Pancreas (tissue), 10 donors: ENCODE data around the gene SIAE. TPM values are rescaled to one million over a fixed set of nuclear protein-coding genes. Genes with fewer than 3 reads are reported as not detected.
"Not testable (repeated sequence)": the region's sequence is repeated elsewhere in the genome, so short reads cannot be mapped to it uniquely, and the experiment has no call there.

Experiments
- ATAC-seq, 4 donors: fragments of 200-7000 bp; cut with Tn5 transposase; one replicate each; pipeline versions ENCODE4 v1.8.0 to v1.9.1; 2020; ENCODE audit warnings: mild to moderate bottlenecking in 4 of 4, moderate library complexity in 4 of 4
- DNase-seq, 6 donors: peaks; one replicate each; pipeline ENCODE4 v3.0.0-alpha.2; 2020
- FAIRE-seq: peaks from 2 replicates; lab custom pipeline; 2012; peaks lifted over from hg19 to GRCh38; lab: Jason Lieb, UNC
- H3K27ac ChIP-seq, 4 donors: fragments of 200-600 bp; sonication (generic); 1 replicate in 3 of 4; 2 replicates in 1 of 4; pipeline versions ENCODE4 v1.5.0 to v1.8.0; 2020
- H3K27me3 ChIP-seq, 4 donors: fragments of 200-600 bp; one replicate each; pipeline ENCODE4 v1.8.0; 2021
- H3K36me3 ChIP-seq, 3 donors: fragments of 200-600 bp; sonication (generic) in 1 of 3; one replicate each; pipeline versions ENCODE4 v1.5.0 to v1.8.0; 2020 to 2021
- H3K4me1 ChIP-seq, 3 donors: fragments of 200-600 bp; one replicate each; pipeline ENCODE4 v1.8.0; 2021
- H3K4me3 ChIP-seq, 4 donors: fragments of 200-600 bp; sonication (generic) in 2 of 4; one replicate each; pipeline versions ENCODE4 v1.5.0 to v1.8.0; 2020 to 2021
- H3K9me3 ChIP-seq, 4 donors: fragments of 200-600 bp; one replicate each; pipeline ENCODE4 v1.8.0; 2021
- WGBS, 2 donors: extraction: QIAGEN DNeasy Blood & Tissue Kit; methylation state at CpG; one replicate each; pipeline ENCODE4 v1.1.7; 2013; 5-methylcytosine and 5-hydroxymethylcytosine counted together
- intact Hi-C, 3 donors: fragments of 100-400 bp; cut with DNase I; formaldehyde crosslinking; loops; one replicate each; pipeline versions ENCODE4 v1.11.1 to v1.14.2; 2022
- polyA plus RNA-seq, 2 donors: library from polyadenylated mRNA; stranded (reverse); fragments of 200-250 nt; gene quantifications; one replicate each; pipeline ENCODE4 v1.2.3, GENCODE V29; 2013
- total RNA-seq, 6 donors: library from RNA; stranded (reverse); fragmentation: NEBNext Ultra II Directional in 4 of 6; extraction: Animal tissue kit (Norgen Biotek cat#: 25700) in 4 of 6; gene quantifications; one replicate each; pipeline versions ENCODE4 v1.2.1 to v1.2.4, GENCODE V29; 2021 to 2023
- TF ChIP-seq, protein P1 (sequence below), 4 donors: fragments of 200-600 bp; sonication (generic) in 3 of 4; IDR thresholded peaks; one replicate each; pipeline versions ENCODE4 v1.5.0 to v1.8.0; 2021; ENCODE audit warnings: antibody characterized with exemption in 4 of 4
- donor health status: healthy with polysubstance abuse.
- donor health status: DM: no; HTN: no; CAD: no; lungs with moderate emphysema.
- donor health status: DM: no; HTN: no; CAD: no.
- donor health status: control.
- donor health status: control.
- donor health status: Bipolar disorder and iron deficiency.
- donor health status: DM: yes; HTN: yes; CAD: no.
- donor health status: DM: no; HTN: no; CAD: no.
- donor health status: DM: no; HTN: no; CAD: no.
- donor health status: DM: yes; HTN: yes; CAD: no.

SIAE gene
- total and polyA plus RNA-seq, 8 donors = 9.6 to 29.8 (median 14.1) TPM

DNA sequence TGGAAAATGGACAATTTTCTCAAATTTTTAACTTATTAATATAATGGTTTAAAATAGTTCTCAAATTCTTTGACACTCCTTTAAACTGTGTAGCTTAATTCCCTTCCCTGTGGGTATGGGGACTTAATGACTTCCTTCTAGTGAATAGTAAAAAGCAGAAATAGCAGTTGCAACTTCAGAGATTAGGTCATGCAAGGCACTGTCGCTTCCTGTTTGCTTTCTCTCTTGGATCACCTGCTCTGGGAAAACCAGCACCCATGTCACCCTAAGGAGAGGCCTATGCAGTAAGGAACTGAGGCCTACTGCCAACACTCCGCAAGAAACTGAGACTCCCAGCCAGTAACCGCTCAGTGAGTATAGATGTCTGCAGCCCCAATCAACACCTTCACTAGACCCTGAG lies 67.8 kb downstream of the SIAE start:
- no peak overlapping the region for H3K27ac ChIP-seq
- FAIRE-seq = no peak
- no peaks in the 10 kb centered on the region for H3K9me3 ChIP-seq
- WGBS, 2 donors = 78 to 81% methylated on average over 3 of the region's 3 CpGs
- no peaks in the 10 kb centered on the region for H3K4me1 ChIP-seq
- H3K4me3 ChIP-seq = no peak overlapping the region
- peak in 2 of 4 donors; percentile 27 to 72 for ATAC-seq
- no peaks in the 10 kb centered on the region for H3K36me3 ChIP-seq
- no peak for DNase-seq
- no peaks in the 10 kb centered on the region for H3K27me3 ChIP-seq
- intact Hi-C loops = no loop called here
- TF ChIP-seq, protein P1, sequence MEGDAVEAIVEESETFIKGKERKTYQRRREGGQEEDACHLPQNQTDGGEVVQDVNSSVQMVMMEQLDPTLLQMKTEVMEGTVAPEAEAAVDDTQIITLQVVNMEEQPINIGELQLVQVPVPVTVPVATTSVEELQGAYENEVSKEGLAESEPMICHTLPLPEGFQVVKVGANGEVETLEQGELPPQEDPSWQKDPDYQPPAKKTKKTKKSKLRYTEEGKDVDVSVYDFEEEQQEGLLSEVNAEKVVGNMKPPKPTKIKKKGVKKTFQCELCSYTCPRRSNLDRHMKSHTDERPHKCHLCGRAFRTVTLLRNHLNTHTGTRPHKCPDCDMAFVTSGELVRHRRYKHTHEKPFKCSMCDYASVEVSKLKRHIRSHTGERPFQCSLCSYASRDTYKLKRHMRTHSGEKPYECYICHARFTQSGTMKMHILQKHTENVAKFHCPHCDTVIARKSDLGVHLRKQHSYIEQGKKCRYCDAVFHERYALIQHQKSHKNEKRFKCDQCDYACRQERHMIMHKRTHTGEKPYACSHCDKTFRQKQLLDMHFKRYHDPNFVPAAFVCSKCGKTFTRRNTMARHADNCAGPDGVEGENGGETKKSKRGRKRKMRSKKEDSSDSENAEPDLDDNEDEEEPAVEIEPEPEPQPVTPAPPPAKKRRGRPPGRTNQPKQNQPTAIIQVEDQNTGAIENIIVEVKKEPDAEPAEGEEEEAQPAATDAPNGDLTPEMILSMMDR (IDR thresholded peaks at IDR 0.05) = no peak

DNA sequence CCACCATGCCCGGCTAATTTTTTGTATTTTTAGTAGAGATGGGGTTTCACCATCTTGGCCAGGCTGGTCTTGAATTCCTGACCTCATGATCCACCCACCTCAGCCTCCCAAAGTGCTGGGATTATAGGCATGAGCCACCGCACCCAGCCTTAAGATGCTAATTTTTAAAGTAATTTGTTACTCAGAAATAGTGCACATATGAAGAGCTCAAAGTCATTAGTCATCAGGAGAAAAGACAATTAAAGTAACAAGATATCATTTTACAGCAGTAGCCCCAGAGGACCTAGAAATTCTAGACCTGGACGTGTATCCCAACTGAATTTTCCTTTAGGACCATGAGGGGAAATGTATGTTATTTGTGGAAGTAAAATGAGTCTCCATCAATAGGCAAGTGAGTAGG lies 70.8 kb downstream of the SIAE start:
- H3K9me3 ChIP-seq, H3K4me3 ChIP-seq, H3K27me3 ChIP-seq, intact Hi-C loops, H3K27ac ChIP-seq, FAIRE-seq, ATAC-seq, H3K4me1 ChIP-seq, DNase-seq, H3K36me3 ChIP-seq: not testable (repeated sequence)
- 65 to 68% methylated on average over 3 of the region's 3 CpGs for WGBS, 2 donors

DNA sequence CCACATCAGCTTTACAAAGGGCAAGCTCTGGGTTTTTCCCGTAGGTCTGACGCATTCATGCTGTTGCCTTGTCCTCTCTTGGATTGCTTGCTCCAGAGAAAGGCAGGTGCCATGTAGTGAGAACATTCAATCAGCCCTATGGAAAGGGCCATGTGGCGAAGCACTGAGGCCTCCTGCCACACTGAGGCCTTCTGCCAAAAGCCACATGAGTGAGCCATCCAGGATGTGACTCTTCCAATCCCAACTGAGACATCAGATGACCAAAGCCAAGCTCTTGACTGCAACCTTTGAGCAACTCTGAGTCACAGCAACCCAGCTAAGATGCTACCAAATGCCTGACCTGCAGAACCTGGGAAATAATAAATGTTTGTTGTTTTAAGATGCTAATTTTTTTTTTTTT lies 71.3 kb downstream of the SIAE start:
- no peak for DNase-seq
- Histone ChIP-seq H3K4me3 (no peak overlapping the region), H3K27ac (no peak overlapping the region), H3K27me3 (no peaks in the 10 kb centered on the region), H3K4me1 (no peaks in the 10 kb centered on the region), H3K9me3 (no peaks in the 10 kb centered on the region), H3K36me3 (no peaks in the 10 kb centered on the region)
- 77 to 83% methylated on average over 3 of the region's 3 CpGs for WGBS, 2 donors
- FAIRE-seq = no peak
- TF ChIP-seq, protein P1 (IDR thresholded peaks at IDR 0.05) = no peak
- ATAC-seq = no peak
- intact Hi-C loops = no loop called here

DNA sequence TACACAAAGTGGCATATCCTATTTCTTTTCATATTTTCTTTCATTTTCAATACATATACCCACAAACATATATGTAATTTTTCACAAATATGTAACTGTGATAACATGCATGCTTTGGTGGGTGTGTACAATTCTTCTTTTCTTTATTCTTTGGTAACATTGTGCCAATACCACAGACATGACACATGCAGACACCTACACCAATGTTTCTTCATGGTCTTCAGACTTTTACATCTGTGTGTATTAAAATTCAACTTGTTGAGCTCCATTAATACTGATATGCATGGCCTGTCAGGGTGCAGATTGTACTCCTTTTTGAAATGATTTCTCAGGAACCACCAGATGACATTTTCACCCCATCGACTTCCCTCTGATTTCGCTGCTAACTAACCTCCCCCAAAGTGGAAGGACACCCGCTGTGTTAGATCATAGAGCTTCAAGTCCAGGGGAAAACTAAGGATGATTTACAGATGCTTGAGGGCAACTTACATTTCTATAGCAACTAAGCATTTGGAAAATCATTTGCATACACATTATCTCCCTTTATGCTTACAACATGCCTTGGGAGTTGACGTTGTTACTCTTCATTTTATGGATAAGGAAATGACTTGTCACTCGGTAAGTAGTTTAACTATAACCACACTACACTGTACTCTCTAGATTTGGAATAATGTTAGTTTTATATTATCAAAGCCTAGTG lies 72.8 kb downstream of the SIAE start:
- WGBS, 2 donors = 52 to 60% methylated on average over 5 of the region's 5 CpGs
- no peak for FAIRE-seq
- H3K36me3 ChIP-seq = no peaks in the 10 kb centered on the region
- H3K4me1 ChIP-seq = no peaks in the 10 kb centered on the region
- ATAC-seq = no peak
- intact Hi-C loops = no loop called here
- DNase-seq = no peak
- H3K27ac ChIP-seq = no peak overlapping the region
- TF ChIP-seq, protein P1 (IDR thresholded peaks at IDR 0.05) = no peak
- no peak overlapping the region for H3K4me3 ChIP-seq
- no peaks in the 10 kb centered on the region for H3K9me3 ChIP-seq
- no peaks in the 10 kb centered on the region for H3K27me3 ChIP-seq

DNA sequence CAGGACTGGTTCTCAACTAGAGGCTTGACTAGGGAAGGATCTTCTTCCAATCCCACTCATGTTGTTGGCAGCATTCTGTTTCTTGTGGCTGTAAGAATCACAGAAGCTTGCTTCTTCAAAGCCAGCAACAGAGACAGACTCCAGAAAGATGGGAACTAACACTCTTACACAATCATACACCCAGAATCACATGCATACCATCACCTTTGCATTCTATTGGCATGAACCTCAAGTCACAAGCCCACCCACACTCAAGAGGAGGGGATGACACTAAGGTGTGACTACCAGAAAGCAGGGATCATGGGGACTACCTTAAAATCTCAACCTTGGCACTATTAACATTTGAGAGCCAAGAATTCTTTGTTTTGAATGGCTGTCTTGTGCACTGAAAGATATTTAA lies 75.9 kb downstream of the SIAE start:
- TF ChIP-seq, protein P1 (IDR thresholded peaks at IDR 0.05) = no peak
- H3K4me3 ChIP-seq = peak overlapping the region in 1 of 4 donors; percentile 1
- FAIRE-seq (no peak), DNase-seq (no peak), ATAC-seq (no peak)
- no peak overlapping the region for H3K27ac ChIP-seq
- intact Hi-C loops = loop anchor here in 1 of 3 donors (10.0 kb wide), 1 partner anchor 523 kb away; no protein-coding TSS in a partner anchor
- no peaks in the 10 kb centered on the region for H3K9me3 ChIP-seq
- H3K36me3 ChIP-seq = no peaks in the 10 kb centered on the region
- H3K27me3 ChIP-seq = peaks cover 0 to 2% (median 0%) of the 10 kb centered on the region in 4 donors
- no peaks in the 10 kb centered on the region for H3K4me1 ChIP-seq
